Right lobe of liver (tissue), 4 donors: Measurements from ENCODE around the gene PDE7B.

Experiments used
- CTCF ChIP-seq, 4 donors: fragments of 200-600 bp in 3 of 4; fragments of 450-650 bp in 1 of 4; IDR thresholded peaks; one replicate each; pipeline versions ENCODE4 v1.5.1 to v1.8.0; 2016 to 2022; ENCODE audit warnings: antibody characterized with exemption in 4 of 4, mild to moderate bottlenecking in 2 of 4
- POLR2A ChIP-seq: fragments of 450-650 bp; IDR thresholded peaks from one replicate; pipeline ENCODE4 v1.6.1; 2017; ENCODE audit warnings: antibody characterized with exemption, mild to moderate bottlenecking
- donor health status: DM: no; HTN: no; CAD: no.
- donor health status: DM: no; HTN: no; CAD: no.
- donor health status: DM: no; HTN: yes; CAD: no.

- no peak for TF ChIP-seq CTCF (IDR thresholded peaks at IDR 0.05)
- no peak for TF ChIP-seq POLR2A
Observed at GRCh38 chr6:136149311-136149710, 297.8 kb downstream of the PDE7B start.
